ENCODE data around the gene P2RX3.

- no peak for TF ChIP-seq POLR2A (IDR thresholded peaks at IDR 0.05)
- TF ChIP-seq, protein P1, sequence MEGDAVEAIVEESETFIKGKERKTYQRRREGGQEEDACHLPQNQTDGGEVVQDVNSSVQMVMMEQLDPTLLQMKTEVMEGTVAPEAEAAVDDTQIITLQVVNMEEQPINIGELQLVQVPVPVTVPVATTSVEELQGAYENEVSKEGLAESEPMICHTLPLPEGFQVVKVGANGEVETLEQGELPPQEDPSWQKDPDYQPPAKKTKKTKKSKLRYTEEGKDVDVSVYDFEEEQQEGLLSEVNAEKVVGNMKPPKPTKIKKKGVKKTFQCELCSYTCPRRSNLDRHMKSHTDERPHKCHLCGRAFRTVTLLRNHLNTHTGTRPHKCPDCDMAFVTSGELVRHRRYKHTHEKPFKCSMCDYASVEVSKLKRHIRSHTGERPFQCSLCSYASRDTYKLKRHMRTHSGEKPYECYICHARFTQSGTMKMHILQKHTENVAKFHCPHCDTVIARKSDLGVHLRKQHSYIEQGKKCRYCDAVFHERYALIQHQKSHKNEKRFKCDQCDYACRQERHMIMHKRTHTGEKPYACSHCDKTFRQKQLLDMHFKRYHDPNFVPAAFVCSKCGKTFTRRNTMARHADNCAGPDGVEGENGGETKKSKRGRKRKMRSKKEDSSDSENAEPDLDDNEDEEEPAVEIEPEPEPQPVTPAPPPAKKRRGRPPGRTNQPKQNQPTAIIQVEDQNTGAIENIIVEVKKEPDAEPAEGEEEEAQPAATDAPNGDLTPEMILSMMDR (IDR thresholded peaks at IDR 0.05) = no peak
These were observed 39.0 kb downstream of the P2RX3 start for GRCh38 chr11:57377107-57377506.

Measured in prostate gland (tissue), 2 donors.